Thoracic aorta (tissue), 2 donors: Measurements from ENCODE around the gene USP49. TPM values are rescaled to one million over a fixed set of nuclear protein-coding genes. Genes with fewer than 3 reads are reported as not detected.

ENCODE experiments used
- ATAC-seq: fragments of 150-250 bp; one replicate; pipeline ENCODE4 v1.8.0; 2017; ENCODE audit warnings: low read depth; ENCODE audit not compliant: insufficient number of reproducible peaks, low FRiP score
- DNase-seq: peaks from one replicate; pipeline ENCODE4 v3.0.0-alpha.2; 2020; ENCODE audit warnings: low spot score
- H3K27ac ChIP-seq, 2 donors: fragments of 200-600 bp; sonication (generic); 1 replicate in 1 of 2; 2 replicates in 1 of 2; pipeline ENCODE4 v1.5.1; 2016; ENCODE audit warnings: mild to moderate bottlenecking in 2 of 2, moderate library complexity in 2 of 2
- H3K27me3 ChIP-seq: fragments of 200-600 bp; sonication (generic); replicated peaks from 2 replicates; pipeline ENCODE4 v1.6.0; 2016; ENCODE audit warnings: mild to moderate bottlenecking; ENCODE audit not compliant: insufficient read depth
- H3K36me3 ChIP-seq: fragments of 200-600 bp; sonication (generic); one replicate; pipeline ENCODE4 v1.5.1; 2016
- H3K4me1 ChIP-seq, 2 donors: fragments of 200-600 bp; sonication (generic); 1 replicate in 1 of 2; 2 replicates in 1 of 2; pipeline versions ENCODE4 v1.5.1 to v1.6.0; 2016; ENCODE audit warnings: low read depth in 2 of 2, mild to moderate bottlenecking in 1 of 2; ENCODE audit not compliant: control insufficient read depth in 1 of 2
- H3K4me3 ChIP-seq: fragments of 200-600 bp; sonication (generic); 2 replicates; pipeline ENCODE4 v1.5.1; 2016; ENCODE audit warnings: mild to moderate bottlenecking
- H3K9me3 ChIP-seq: fragments of 200-600 bp; sonication (generic); 2 replicates; pipeline ENCODE4 v1.5.1; 2016
- CTCF ChIP-seq: fragments of 200-600 bp; sonication (generic); IDR thresholded peaks from one replicate; pipeline ENCODE4 v1.5.1; 2019; ENCODE audit warnings: antibody characterized with exemption
- total RNA-seq, 2 donors: library from RNA; depleted of rRNA; stranded (reverse); fragments of >200 nt; gene quantifications; one replicate each; pipeline versions ENCODE4 v1.1.0 to v1.2.3, GENCODE V29; 2016

USP49 gene
- total RNA-seq, 2 donors from 2014 or later = 3.3 to 3.8 TPM

- Histone ChIP-seq H3K4me1 (peaks cover 31 to 39% of the 10 kb centered on the region in 2 donors), H3K36me3 (peaks cover 8% of the 10 kb centered on the region), H3K4me3 (peak overlapping the region; percentile 83), H3K27ac (peak overlapping the region; percentile 55 to 65), H3K9me3 (no peaks in the 10 kb centered on the region), H3K27me3 (no peaks in the 10 kb centered on the region)
- DNase-seq = no peak
- TF ChIP-seq CTCF = no peak
- no peak for ATAC-seq
Measured at GRCh38 chr6:41940759-41941279, 45.6 kb upstream of the USP49 start.

GRCh38 chr6:41939848-41940758, 44.9 kb upstream of the USP49 start:
- peak overlapping the region; percentile 55 to 65 for H3K27ac ChIP-seq
- no peaks in the 10 kb centered on the region for H3K9me3 ChIP-seq
- peaks cover 16% of the 10 kb centered on the region for H3K36me3 ChIP-seq
- ATAC-seq = no peak
- H3K4me3 ChIP-seq = peak overlapping the region; percentile 83
- TF ChIP-seq CTCF = no peak
- peaks cover 31 to 41% of the 10 kb centered on the region in 2 donors for H3K4me1 ChIP-seq
- DNase-seq = no peak
- no peaks in the 10 kb centered on the region for H3K27me3 ChIP-seq

- H3K27me3 ChIP-seq = no peaks in the 10 kb centered on the region
- H3K4me1 ChIP-seq = peaks cover 31 to 41% of the 10 kb centered on the region in 2 donors
- H3K27ac ChIP-seq = peak overlapping the region; percentile 29 to 65
- peaks cover 21% of the 10 kb centered on the region for H3K36me3 ChIP-seq
- ATAC-seq (no peak), DNase-seq (no peak)
- peak overlapping the region; percentile 83 for H3K4me3 ChIP-seq
- TF ChIP-seq CTCF = no peak
- H3K9me3 ChIP-seq = no peaks in the 10 kb centered on the region
Measured at GRCh38 chr6:41939176-41939847, 44.1 kb upstream of the USP49 start.

GRCh38 chr6:41938590-41939175, 43.5 kb upstream of the USP49 start:
- DNase-seq (no peak), ATAC-seq (no peak)
- Histone ChIP-seq H3K27ac (no peak overlapping the region), H3K36me3 (peaks cover 26% of the 10 kb centered on the region), H3K9me3 (no peaks in the 10 kb centered on the region), H3K4me3 (no peak overlapping the region), H3K27me3 (no peaks in the 10 kb centered on the region), H3K4me1 (peaks cover 31 to 41% of the 10 kb centered on the region in 2 donors)
- TF ChIP-seq CTCF = no peak
